NCI-H1417 (cell line): ENCODE data around the gene CFAP299.
A peak's percentile ranks its signal among the peaks of the same experiment; 100 is the strongest.
"Not testable (repeated sequence)": the region's sequence is repeated elsewhere in the genome, so short reads cannot be mapped to it uniquely, and the experiment has no call there.

Experiments
- DNase-seq, 3 experiments: peaks; one replicate each; lab custom pipeline; 2025; lab: John Stamatoyannopoulos, UW

The CFAP299 gene

GRCh38 chr4:80711956-80712355 is 376.4 kb downstream of the CFAP299 start:
- DNase-seq: no peak

GRCh38 chr4:80713409-80713808 is 377.9 kb downstream of the CFAP299 start:
- peak in 2 of 3 experiments; percentile 36 to 84 for DNase-seq

GRCh38 chr4:80717204-80717603 is 381.7 kb downstream of the CFAP299 start:
- no peak for DNase-seq

- DNase-seq: no peak
Observed at GRCh38 chr4:80726471-80726870, 390.9 kb downstream of the CFAP299 start.

GRCh38 chr4:80730158-80730557 is 394.6 kb downstream of the CFAP299 start:
- no peak for DNase-seq

- DNase-seq: no peak
Observed at GRCh38 chr4:80731436-80731835, 395.9 kb downstream of the CFAP299 start.

- DNase-seq: no peak
Observed at GRCh38 chr4:80732010-80732409, 396.5 kb downstream of the CFAP299 start.

GRCh38 chr4:80740375-80740774 is 404.8 kb downstream of the CFAP299 start:
- DNase-seq: no peak

- DNase-seq: not testable (repeated sequence)
Observed at GRCh38 chr4:80749558-80749957, 414.0 kb downstream of the CFAP299 start.

GRCh38 chr4:80751200-80751599 is 415.7 kb downstream of the CFAP299 start:
- DNase-seq: no peak

GRCh38 chr4:80767944-80768343 is 432.4 kb downstream of the CFAP299 start:
- DNase-seq: peak in 1 of 3 experiments; percentile 3

GRCh38 chr4:80776168-80776567 is 440.6 kb downstream of the CFAP299 start:
- no peak for DNase-seq

GRCh38 chr4:80781431-80781830 is 445.9 kb downstream of the CFAP299 start:
- peak in 1 of 3 experiments; percentile 25 for DNase-seq

GRCh38 chr4:80787306-80787705 is 451.8 kb downstream of the CFAP299 start:
- no peak for DNase-seq

GRCh38 chr4:80788798-80789197 is 453.3 kb downstream of the CFAP299 start:
- peak; percentile 6 to 58 (median 58) for DNase-seq

- DNase-seq: no peak
Observed at GRCh38 chr4:80790152-80790551, 454.6 kb downstream of the CFAP299 start.

GRCh38 chr4:80793660-80794059 is 458.1 kb downstream of the CFAP299 start:
- DNase-seq: not testable (repeated sequence)

GRCh38 chr4:80798082-80798481 is 462.6 kb downstream of the CFAP299 start:
- no peak for DNase-seq

GRCh38 chr4:80800719-80801118 is 465.2 kb downstream of the CFAP299 start:
- peak in 1 of 3 experiments; percentile 22 for DNase-seq

- DNase-seq: no peak
Observed at GRCh38 chr4:80803337-80803736, 467.8 kb downstream of the CFAP299 start.

GRCh38 chr4:80806472-80806871 is 470.9 kb downstream of the CFAP299 start:
- peak in 2 of 3 experiments; percentile 7 to 50 for DNase-seq

- DNase-seq: peak; percentile 19 to 80 (median 31)
Observed at GRCh38 chr4:80809039-80809729, 473.7 kb downstream of the CFAP299 start.

GRCh38 chr4:80811406-80811805 is 475.9 kb downstream of the CFAP299 start:
- no peak for DNase-seq

GRCh38 chr4:80812145-80812544 is 476.6 kb downstream of the CFAP299 start:
- DNase-seq: peak; percentile 14 to 87 (median 61)
